Liver (tissue), 9 donors: ENCODE results near the gene DMXL2. TPM values are rescaled to one million over a fixed set of nuclear protein-coding genes. Genes with fewer than 3 reads are reported as not detected.

Experiments used
- DNase-seq: peaks from one replicate; pipeline ENCODE4 v3.0.0-alpha.2; 2017; ENCODE audit warnings: low spot score
- H3K27ac ChIP-seq, 2 donors: one replicate each; pipeline ENCODE4 v1.7.0; 2013; ENCODE audit warnings: inconsistent platforms in 2 of 2, low read length in 2 of 2, control low read depth in 1 of 2, low read depth in 1 of 2, mild to moderate bottlenecking in 1 of 2
- H3K27me3 ChIP-seq, 4 donors: one replicate each; pipeline versions ENCODE4 v1.6.1 to v1.7.0; 2013; ENCODE audit warnings: low read length in 3 of 4, inconsistent platforms in 1 of 4, mild to moderate bottlenecking in 1 of 4, moderate library complexity in 1 of 4; ENCODE audit not compliant: control insufficient read depth in 4 of 4, insufficient read depth in 4 of 4
- H3K36me3 ChIP-seq, 4 donors: one replicate each; pipeline versions ENCODE4 v1.6.1 to v1.7.0; 2013; ENCODE audit warnings: low read length in 3 of 4, mild to moderate bottlenecking in 3 of 4, low read depth in 1 of 4, moderate library complexity in 1 of 4; ENCODE audit not compliant: control insufficient read depth in 4 of 4, insufficient read depth in 3 of 4
- H3K4me1 ChIP-seq, 4 donors: one replicate each; pipeline versions ENCODE4 v1.6.1 to v1.7.0; 2013; ENCODE audit warnings: low read length in 3 of 4, mild to moderate bottlenecking in 3 of 4, moderate library complexity in 1 of 4; ENCODE audit not compliant: control insufficient read depth in 4 of 4, insufficient read depth in 4 of 4
- H3K4me3 ChIP-seq, 3 donors: one replicate each; pipeline versions ENCODE4 v1.6.1 to v1.7.0; 2013; ENCODE audit warnings: low read length in 3 of 3, control low read depth in 1 of 3, low read depth in 1 of 3, mild to moderate bottlenecking in 1 of 3
- H3K9ac ChIP-seq, 2 donors: one replicate each; pipeline ENCODE4 v1.7.0; 2013; ENCODE audit warnings: low read length in 2 of 2, mild to moderate bottlenecking in 2 of 2, moderate library complexity in 2 of 2, control low read depth in 1 of 2, low read depth in 1 of 2
- H3K9me3 ChIP-seq, 4 donors: one replicate each; pipeline versions ENCODE4 v1.6.1 to v1.7.0; 2013; ENCODE audit warnings: low read length in 3 of 4; ENCODE audit not compliant: control insufficient read depth in 4 of 4
- ATF3 ChIP-seq: IDR thresholded peaks from 2 replicates; pipeline ENCODE4 v1.6.1; 2016; ENCODE audit warnings: antibody characterized with exemption
- CTCF ChIP-seq: fragments of 150-350 bp; IDR thresholded peaks from 2 replicates; pipeline ENCODE4 v1.5.1; 2017; ENCODE audit warnings: improper control_type of control experiment, low read depth, low read length; ENCODE audit not compliant: missing input control
- EGR1 ChIP-seq, 2 donors: IDR thresholded peaks; 2 replicates each; pipeline ENCODE4 v1.6.1; 2016 to 2018; ENCODE audit warnings: antibody characterized with exemption in 2 of 2, low read depth in 2 of 2
- FOXA1 ChIP-seq: IDR thresholded peaks from 2 replicates; pipeline ENCODE4 v1.6.1; 2016; ENCODE audit warnings: antibody characterized with exemption
- FOXA2 ChIP-seq: IDR thresholded peaks from 2 replicates; pipeline ENCODE4 v1.6.1; 2016; ENCODE audit warnings: antibody characterized with exemption
- GABPA ChIP-seq, 2 donors: IDR thresholded peaks in 1 of 2; conservative IDR thresholded peaks in 1 of 2; 2 replicates each; pipeline ENCODE4 v1.6.1; 2016; ENCODE audit warnings: antibody characterized with exemption in 2 of 2, mild to moderate bottlenecking in 1 of 2, moderate library complexity in 1 of 2
- HNF4A ChIP-seq, 2 donors: conservative IDR thresholded peaks; 2 replicates each; pipeline ENCODE4 v1.6.1; 2016; ENCODE audit warnings: antibody characterized with exemption in 2 of 2, mild to moderate bottlenecking in 2 of 2
- HNF4G ChIP-seq: IDR thresholded peaks from 2 replicates; pipeline ENCODE4 v1.6.1; 2016; ENCODE audit warnings: antibody characterized with exemption
- JUND ChIP-seq, 2 donors: IDR thresholded peaks; 2 replicates each; pipeline ENCODE4 v1.6.1; 2016; ENCODE audit warnings: antibody characterized with exemption in 2 of 2
- NR2F2 ChIP-seq: IDR thresholded peaks from 2 replicates; pipeline ENCODE4 v1.6.1; 2016; ENCODE audit warnings: antibody characterized with exemption
- RAD21 ChIP-seq, 2 donors: IDR thresholded peaks; 2 replicates each; pipeline ENCODE4 v1.6.1; 2016; ENCODE audit warnings: antibody characterized with exemption in 2 of 2, mild to moderate bottlenecking in 2 of 2
- REST ChIP-seq: IDR thresholded peaks from 2 replicates; pipeline ENCODE4 v1.6.1; 2016; ENCODE audit warnings: antibody characterized with exemption, mild to moderate bottlenecking
- RXRA ChIP-seq, 2 donors: IDR thresholded peaks; 2 replicates each; pipeline ENCODE4 v1.6.1; 2017 to 2018; ENCODE audit warnings: antibody characterized with exemption in 2 of 2, mild to moderate bottlenecking in 1 of 2
- SP1 ChIP-seq: IDR thresholded peaks from 2 replicates; pipeline ENCODE4 v1.6.1; 2018; ENCODE audit warnings: antibody characterized with exemption, mild to moderate bottlenecking
- TAF1 ChIP-seq: conservative IDR thresholded peaks from 2 replicates; pipeline ENCODE4 v1.6.1; 2016; ENCODE audit warnings: antibody characterized with exemption, mild to moderate bottlenecking
- YY1 ChIP-seq: IDR thresholded peaks from 2 replicates; pipeline ENCODE4 v1.6.1; 2016; ENCODE audit warnings: antibody characterized with exemption, mild to moderate bottlenecking
- ZBTB33 ChIP-seq: IDR thresholded peaks from 2 replicates; pipeline ENCODE4 v1.6.1; 2016; ENCODE audit warnings: antibody characterized with exemption
- WGBS: extraction: QIAGEN DNeasy Blood & Tissue Kit; methylation state at CpG from one replicate; pipeline ENCODE4 v1.1.7; 2013; 5-methylcytosine and 5-hydroxymethylcytosine counted together
- polyA plus RNA-seq, 2 donors: library from polyadenylated mRNA; stranded (reverse) in 1 of 2; unstranded in 1 of 2; fragments of 200-250 nt in 1 of 2; fragments of >200 nt in 1 of 2; fragmentation: Nextera tagmentation in 1 of 2; extraction: Ambion mirVana in 1 of 2; gene quantifications; one replicate each; pipeline versions ENCODE4 v1.2.1 to v1.2.3, GENCODE V29; 2013 to 2015
- total RNA-seq, 2 donors: library from RNA; depleted of rRNA; stranded (reverse); fragments of >200 nt; gene quantifications; one replicate each; pipeline ENCODE4 v1.2.3, GENCODE V29; 2014
- TF ChIP-seq, protein P1 (sequence below): IDR thresholded peaks from 2 replicates; pipeline ENCODE4 v1.6.1; 2016; ENCODE audit warnings: antibody characterized with exemption
- donor health status: healthy.
- donor health status: healthy.
- donor health status: healthy.
- donor health status: healthy.
- donor health status: healthy.

The DMXL2 gene
- total and polyA plus RNA-seq, 4 donors: 3.4 to 58.5 (median 17.6) TPM

GRCh38 chr15:51491941-51492340, 130.6 kb downstream of the DMXL2 start:
- Histone ChIP-seq H3K9ac (peak overlapping the region in 1 of 2 donors; percentile 14), H3K27ac (peak overlapping the region; percentile 6 to 60), H3K9me3 (no peaks in the 10 kb centered on the region), H3K36me3 (peaks cover 0 to 11% (median 6%) of the 10 kb centered on the region in 4 donors), H3K4me1 (peaks cover 2 to 28% (median 19%) of the 10 kb centered on the region in 4 donors), H3K27me3 (no peaks in the 10 kb centered on the region), H3K4me3 (no peak overlapping the region)
- DNase-seq: no peak
- WGBS: 39% methylated on average over 5 of the region's 5 CpGs
- no peak for TF ChIP-seq RAD21 (IDR thresholded peaks at IDR 0.05)
- no peak for TF ChIP-seq REST
- no peak for TF ChIP-seq SP1
- no peak for TF ChIP-seq TAF1
- TF ChIP-seq GABPA (IDR thresholded peaks at IDR 0.05 in 1 of 2, conservative IDR thresholded peaks at IDR 0.05 in 1 of 2): no peak
- TF ChIP-seq EGR1 (IDR thresholded peaks at IDR 0.05; ENCODE audit: low read depth in 2 of 2): no peak
- TF ChIP-seq YY1: no peak
- TF ChIP-seq ATF3: no peak
- TF ChIP-seq, protein P1, sequence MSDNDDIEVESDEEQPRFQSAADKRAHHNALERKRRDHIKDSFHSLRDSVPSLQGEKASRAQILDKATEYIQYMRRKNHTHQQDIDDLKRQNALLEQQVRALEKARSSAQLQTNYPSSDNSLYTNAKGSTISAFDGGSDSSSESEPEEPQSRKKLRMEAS: no peak
- no peak for TF ChIP-seq RXRA (IDR thresholded peaks at IDR 0.05)
- TF ChIP-seq JUND (IDR thresholded peaks at IDR 0.05): no peak
- no peak for TF ChIP-seq HNF4G
- TF ChIP-seq NR2F2: no peak

DNA sequence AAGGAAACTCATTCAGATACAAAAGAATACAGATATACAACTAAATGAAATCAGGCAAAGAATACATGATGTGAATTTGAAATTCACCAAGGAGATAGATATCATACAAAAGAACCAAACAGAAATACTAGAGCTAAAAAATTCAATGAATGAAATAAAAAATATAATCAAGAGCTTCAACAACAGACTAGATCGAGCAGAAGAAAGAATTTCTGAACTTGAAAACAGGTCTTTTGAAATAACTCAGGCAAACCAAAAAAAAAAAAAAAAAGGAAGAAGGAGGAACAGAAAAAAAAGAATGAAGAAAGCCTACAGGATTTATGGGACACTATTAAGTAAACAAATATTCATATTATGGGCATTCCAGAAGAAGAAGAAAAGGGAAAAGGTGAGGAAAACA, 137.8 kb downstream of the DMXL2 start:
- no peak for DNase-seq
- Histone ChIP-seq H3K36me3 (peaks cover 0 to 21% (median 7%) of the 10 kb centered on the region in 4 donors), H3K27ac (no peak overlapping the region), H3K9ac (no peak overlapping the region), H3K4me1 (no peaks in the 10 kb centered on the region), H3K9me3 (peaks cover 0 to 3% (median 0%) of the 10 kb centered on the region in 4 donors), H3K27me3 (no peaks in the 10 kb centered on the region), H3K4me3 (no peak overlapping the region)
- TF ChIP-seq CTCF: no peak
- no peak for TF ChIP-seq TAF1
- TF ChIP-seq RXRA (IDR thresholded peaks at IDR 0.05): no peak
- no peak for TF ChIP-seq JUND (IDR thresholded peaks at IDR 0.05)
- no peak for TF ChIP-seq GABPA (IDR thresholded peaks at IDR 0.05 in 1 of 2, conservative IDR thresholded peaks at IDR 0.05 in 1 of 2)
- TF ChIP-seq ATF3: no peak
- TF ChIP-seq, protein P1: no peak
- no peak for TF ChIP-seq EGR1 (IDR thresholded peaks at IDR 0.05; ENCODE audit: low read depth in 2 of 2)
- no peak for TF ChIP-seq HNF4A (conservative IDR thresholded peaks at IDR 0.05)
- TF ChIP-seq SP1: no peak
- TF ChIP-seq NR2F2: no peak
- no peak for TF ChIP-seq FOXA2
- no peak for TF ChIP-seq RAD21 (IDR thresholded peaks at IDR 0.05)
- no peak for TF ChIP-seq ZBTB33
- TF ChIP-seq REST: no peak
- no peak for TF ChIP-seq FOXA1
- 90% methylated on average over 1 of the region's 1 CpG for WGBS
